ENCODE results near the gene KSR2. TPM values are rescaled to one million over a fixed set of nuclear protein-coding genes. Genes with fewer than 3 reads are reported as not detected.

The KSR2 gene
- total RNA-seq, 1 experiment from 2014 or later = 0.02 TPM

GRCh38 chr12:117919479-117919878, 49.3 kb downstream of the KSR2 start:
- Mint-ChIP-seq H3K27ac (ENCODE audit: low read depth, unreplicated experiment) (no peak overlapping the region), H3K4me3 (ENCODE audit: unreplicated experiment) (no peak overlapping the region), H3K9me3 (ENCODE audit: unreplicated experiment) (no peaks in the 10 kb centered on the region), H3K36me3 (ENCODE audit: insufficient read depth, unreplicated experiment) (no peaks in the 10 kb centered on the region), H3K4me1 (ENCODE audit: insufficient read depth, unreplicated experiment) (no peaks in the 10 kb centered on the region), H3K27me3 (ENCODE audit: insufficient read depth, unreplicated experiment) (no peaks in the 10 kb centered on the region)
- POLR2A ChIA-PET = interaction anchor here (0.5 kb wide), 1 partner anchor 57 kb away, joined by 3 read pairs; no protein-coding TSS in a partner anchor
- CTCF ChIA-PET = interaction anchor here (0.5 to 1.2 kb wide), 4 partner anchors 35 to 70 kb away, joined by 3 to 4 read pairs (median 3); no protein-coding TSS in a partner anchor
- no TSS peak for BruUV-seq (replicated peaks)
- intact Hi-C loops (cut with micrococcal nuclease) = no loop called here
- DNase-seq (ENCODE audit: unreplicated experiment) = no peak
- TF ChIP-seq CTCF (IDR thresholded peaks at IDR 0.05; ENCODE audit: unreplicated experiment) = no peak

GRCh38 chr12:117914686-117915085, 54.1 kb downstream of the KSR2 start:
- POLR2A ChIA-PET = no interaction called here
- no peak for DNase-seq (ENCODE audit: unreplicated experiment)

GRCh38 chr12:117912756-117913155, 56.0 kb downstream of the KSR2 start:
- intact Hi-C loops (cut with micrococcal nuclease) = no loop called here
- no peak overlapping the region for H3K27ac Mint-ChIP-seq (ENCODE audit: low read depth, unreplicated experiment)
- ChIA-PET POLR2A (interaction anchor here (0.7 kb wide), 1 partner anchor 9 kb away, joined by 3 read pairs; no protein-coding TSS in a partner anchor), CTCF (no interaction called here)
- H3K4me1 Mint-ChIP-seq (ENCODE audit: insufficient read depth, unreplicated experiment) = no peaks in the 10 kb centered on the region
- no peak overlapping the region for H3K4me3 Mint-ChIP-seq (ENCODE audit: unreplicated experiment)
- H3K9me3 Mint-ChIP-seq (ENCODE audit: unreplicated experiment) = peaks cover 5% of the 10 kb centered on the region
- DNase-seq (ENCODE audit: unreplicated experiment) = no peak
- no TSS peak for BruUV-seq (replicated peaks)
- H3K27me3 Mint-ChIP-seq (ENCODE audit: insufficient read depth, unreplicated experiment) = no peaks in the 10 kb centered on the region
- no peaks in the 10 kb centered on the region for H3K36me3 Mint-ChIP-seq (ENCODE audit: insufficient read depth, unreplicated experiment)
- no peak for TF ChIP-seq CTCF (IDR thresholded peaks at IDR 0.05; ENCODE audit: unreplicated experiment)

More at GRCh38 chr12:117914686-117915085, 54.1 kb downstream of the KSR2 start:
- Mint-ChIP-seq H3K9me3 (ENCODE audit: unreplicated experiment) (peaks cover 5% of the 10 kb centered on the region), H3K4me1 (ENCODE audit: insufficient read depth, unreplicated experiment) (no peaks in the 10 kb centered on the region), H3K27me3 (ENCODE audit: insufficient read depth, unreplicated experiment) (no peaks in the 10 kb centered on the region), H3K27ac (ENCODE audit: low read depth, unreplicated experiment) (no peak overlapping the region), H3K36me3 (ENCODE audit: insufficient read depth, unreplicated experiment) (no peaks in the 10 kb centered on the region), H3K4me3 (ENCODE audit: unreplicated experiment) (no peak overlapping the region)
- CTCF ChIA-PET = interaction anchor here (0.6 kb wide), 1 partner anchor 40 kb away, joined by 3 read pairs; no protein-coding TSS in a partner anchor
- intact Hi-C loops (cut with micrococcal nuclease) = no loop called here
- no TSS peak for BruUV-seq (replicated peaks)
- no peak for TF ChIP-seq CTCF (IDR thresholded peaks at IDR 0.05; ENCODE audit: unreplicated experiment)

GRCh38 chr12:117908411-117908810, 60.4 kb downstream of the KSR2 start:
- CTCF ChIA-PET = no interaction called here
- no peak for TF ChIP-seq CTCF (IDR thresholded peaks at IDR 0.05; ENCODE audit: unreplicated experiment)
- Mint-ChIP-seq H3K27me3 (ENCODE audit: insufficient read depth, unreplicated experiment) (no peaks in the 10 kb centered on the region), H3K4me3 (ENCODE audit: unreplicated experiment) (no peak overlapping the region), H3K36me3 (ENCODE audit: insufficient read depth, unreplicated experiment) (no peaks in the 10 kb centered on the region), H3K4me1 (ENCODE audit: insufficient read depth, unreplicated experiment) (no peaks in the 10 kb centered on the region), H3K9me3 (ENCODE audit: unreplicated experiment) (peaks cover 5% of the 10 kb centered on the region), H3K27ac (ENCODE audit: low read depth, unreplicated experiment) (no peak overlapping the region)
- POLR2A ChIA-PET = no interaction called here
- DNase-seq (ENCODE audit: unreplicated experiment) = no peak
- intact Hi-C loops (cut with micrococcal nuclease) = no loop called here
- BruUV-seq (replicated peaks) = no TSS peak

Measured in MCF 10A (cell line).